ENCODE measurements around the gene NDRG2.
"Not testable (repeated sequence)": the region's sequence is repeated elsewhere in the genome, so short reads cannot be mapped to it uniquely, and the experiment has no call there.

Gene NDRG2

GRCh38 chr14:21003788-21004346, 21.0 kb downstream of the NDRG2 start:
- DNase-seq, result no peak

GRCh38 chr14:21001218-21001617, 23.6 kb downstream of the NDRG2 start:
- DNase-seq, result no peak

DNA sequence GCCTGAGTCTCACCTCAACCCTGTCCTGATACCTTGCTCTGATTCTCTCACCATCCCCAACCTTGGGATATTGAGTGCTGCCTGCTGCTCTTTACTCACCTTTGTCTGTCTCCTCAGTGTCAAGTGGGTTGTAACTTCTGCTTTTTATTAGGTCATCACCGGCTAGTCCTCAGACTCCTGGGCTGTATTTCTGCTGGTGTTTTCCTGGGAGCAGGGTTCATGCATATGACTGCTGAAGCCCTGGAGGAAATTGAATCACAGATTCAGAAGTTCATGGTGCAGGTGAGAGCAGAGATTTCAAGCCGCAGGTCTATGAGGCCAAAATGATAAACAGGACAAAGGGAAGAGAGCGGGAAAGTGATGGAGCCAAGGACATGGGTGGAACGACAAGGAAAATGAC, 25.3 kb downstream of the NDRG2 start:
- DNase-seq, result no peak

DNA sequence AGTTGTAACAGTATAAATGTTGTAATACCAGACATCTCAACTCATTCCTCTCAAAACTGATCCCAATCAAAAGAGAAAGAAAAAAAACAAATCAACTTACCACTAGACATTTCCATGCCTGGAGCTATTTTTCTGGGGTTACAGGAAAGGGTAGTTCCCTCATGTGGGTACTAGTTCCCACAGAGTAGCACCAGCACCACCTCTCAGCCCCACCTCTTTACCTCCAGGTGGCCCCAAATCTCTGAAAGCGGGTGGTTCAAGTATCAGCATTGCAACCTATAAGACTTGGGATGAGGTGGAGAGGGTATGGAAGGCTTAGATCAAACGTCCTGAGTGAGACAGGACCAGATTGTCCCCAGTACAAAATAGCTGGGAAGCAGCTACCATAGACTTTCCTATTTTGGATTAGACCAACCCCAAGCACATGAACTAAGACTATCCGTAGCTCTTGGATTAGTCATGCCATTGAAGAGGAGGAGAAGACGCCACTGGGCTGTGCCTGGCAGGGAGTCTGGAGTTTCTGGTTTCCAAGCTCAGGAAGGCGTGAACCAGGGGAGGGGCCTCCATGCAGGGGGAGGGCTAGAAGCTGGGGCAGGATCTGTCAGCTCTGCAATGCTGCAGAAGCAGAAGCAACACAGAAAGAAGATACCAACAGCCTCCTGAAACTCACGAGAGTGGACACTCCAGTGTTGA, 26.0 kb downstream of the NDRG2 start, which contains the start of gene SLC39A2:
Gene SLC39A2, plus strand, starts transcription at position 620 of the 693 bp plus-strand sequence. CDS start 154 bp downstream, outside the sequence.
- DNase-seq, result no peak

DNA sequence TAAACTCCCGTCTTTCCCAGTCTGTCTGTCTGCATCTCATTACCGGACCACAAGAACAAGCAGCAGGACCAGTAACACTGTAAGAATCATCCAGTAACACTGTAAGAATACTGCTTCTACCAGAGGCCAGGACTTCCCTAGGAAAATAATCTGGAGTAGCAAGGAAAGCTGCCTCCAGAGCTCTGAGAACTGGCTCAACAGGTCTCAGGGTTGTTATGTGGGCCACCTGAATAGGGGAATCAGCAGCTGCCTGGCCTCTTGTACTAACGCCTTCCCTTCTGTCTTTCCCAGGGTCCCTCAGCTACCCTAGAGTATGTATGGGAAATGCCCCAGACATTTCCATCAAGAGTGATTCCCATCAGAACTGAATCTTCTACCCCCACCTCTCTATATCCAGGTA, 26.7 kb downstream of the NDRG2 start:
- DNase-seq, result no peak

- no peak for DNase-seq
Observed at GRCh38 chr14:20997564-20997963, 27.3 kb downstream of the NDRG2 start.

DNA sequence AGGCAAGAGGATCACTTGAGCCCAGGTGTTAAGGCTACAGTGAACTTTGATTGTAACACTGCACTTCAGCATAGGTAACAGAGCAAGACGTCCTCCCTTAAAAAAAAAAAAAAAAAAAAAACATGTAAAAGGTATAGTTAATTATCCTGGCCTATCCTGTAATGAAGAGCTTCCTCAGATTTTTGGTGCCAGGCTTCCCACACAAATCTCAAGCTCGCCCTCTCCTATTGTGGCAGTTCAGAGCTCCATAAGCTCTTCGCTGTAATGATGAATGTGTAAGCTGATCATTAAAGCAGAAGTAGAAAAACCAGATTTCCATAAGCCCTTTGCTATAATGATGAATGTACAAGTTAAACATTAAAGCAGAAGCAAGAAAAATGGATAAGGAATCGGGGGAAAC, 27.7 kb downstream of the NDRG2 start:
- DNase-seq, result no peak

DNA sequence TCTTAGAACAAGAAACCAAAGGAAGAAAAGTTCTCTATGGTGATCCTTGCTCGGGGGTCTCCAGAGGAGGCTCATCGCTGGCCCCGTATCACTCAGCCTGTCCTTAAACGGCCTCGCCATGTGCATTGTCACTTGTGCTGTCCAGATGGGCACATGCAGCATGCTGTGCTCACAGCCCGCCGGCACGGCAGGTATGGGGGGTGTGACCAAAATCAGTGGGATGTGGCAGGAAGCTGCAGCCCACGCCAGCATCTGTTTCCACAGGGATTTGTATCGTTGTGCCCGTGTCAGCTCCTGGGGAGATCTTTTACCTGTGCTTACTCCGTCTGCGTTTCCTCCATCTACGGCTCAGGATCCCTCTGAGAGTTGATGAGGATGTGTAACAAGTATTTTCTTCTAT, 28.3 kb downstream of the NDRG2 start:
- DNase-seq, result no peak

DNA sequence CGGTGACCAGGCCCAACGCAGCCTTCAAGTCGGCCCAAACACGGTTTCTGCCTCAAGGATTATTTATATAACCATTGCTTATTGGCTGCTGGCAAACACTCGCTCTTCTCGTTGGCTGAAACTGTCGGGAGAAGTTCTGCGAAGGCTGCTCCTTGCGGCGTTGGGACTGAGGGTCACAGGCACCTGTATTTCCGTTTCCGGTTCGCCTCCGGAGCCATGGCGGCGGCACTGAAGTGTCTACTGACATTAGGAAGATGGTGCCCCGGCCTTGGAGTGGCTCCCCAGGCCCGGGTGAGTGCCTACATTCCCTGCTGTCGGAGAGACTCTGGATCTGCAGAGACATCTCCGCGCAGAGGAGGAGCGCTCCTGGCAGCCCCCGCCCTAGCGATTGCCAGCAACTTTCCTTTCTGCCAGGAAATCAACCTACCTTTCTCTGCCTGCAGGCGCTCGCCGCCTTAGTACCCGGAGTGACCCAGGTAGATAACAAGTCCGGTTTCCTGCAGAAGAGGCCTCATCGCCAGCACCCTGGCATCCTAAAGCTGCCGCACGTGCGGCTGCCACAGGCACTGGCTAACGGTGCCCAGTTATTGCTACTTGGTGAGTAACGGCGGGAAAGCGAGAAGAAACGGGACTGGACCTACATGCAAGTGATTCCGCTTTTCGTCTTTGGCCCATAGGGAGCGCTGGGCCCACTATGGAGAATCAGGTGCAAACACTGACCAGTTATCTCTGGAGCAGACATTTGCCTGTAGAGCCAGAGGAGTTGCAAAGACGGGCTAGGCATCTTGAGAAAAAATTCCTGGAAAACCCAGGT, 34.9 kb downstream of the NDRG2 start, which contains the start of gene METTL17:
Gene METTL17, plus strand, starts transcription at position 194 of the 814 bp plus-strand sequence. Its CDS starts 23 bp downstream, at position 217.
- DNase-seq, result peak; percentile 88 to 89

- no peak for DNase-seq
Observed at GRCh38 chr14:20989471-20989786, 35.4 kb downstream of the NDRG2 start.

DNA sequence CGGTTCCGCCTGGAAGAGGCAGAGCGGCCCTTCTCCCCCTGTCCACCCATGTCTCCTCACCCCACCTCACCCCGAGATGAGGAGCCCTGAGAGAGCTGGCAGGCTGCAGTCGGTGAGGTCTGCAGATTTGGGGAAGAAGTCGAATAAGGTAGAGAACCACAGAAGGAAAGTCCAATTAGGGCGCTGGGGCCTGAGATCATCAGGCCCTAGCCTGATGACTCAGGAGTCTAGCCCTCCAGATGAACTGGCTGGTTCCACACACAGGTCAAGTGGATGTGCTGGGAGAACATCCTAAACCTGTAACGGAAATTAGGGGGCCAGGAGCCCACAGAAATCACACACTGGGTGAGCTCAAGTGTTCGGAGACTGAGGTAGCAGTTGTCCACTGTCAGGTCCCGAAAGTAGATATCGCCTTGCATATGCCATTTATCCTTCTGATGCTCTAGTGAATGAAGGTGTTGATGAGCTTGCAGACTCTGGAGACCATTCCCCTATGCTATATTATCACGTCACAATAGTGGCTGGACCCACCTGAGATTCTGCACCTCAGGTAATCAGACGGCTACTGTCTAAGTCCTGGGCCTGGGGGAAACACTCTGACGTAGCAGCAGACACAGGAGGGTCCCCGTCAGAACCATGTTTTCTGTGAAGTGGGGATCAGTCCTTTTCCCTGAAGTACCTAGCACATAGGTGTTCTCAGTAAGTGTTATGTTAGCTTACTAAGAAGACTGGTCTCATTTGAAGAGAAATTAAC, 36.0 kb downstream of the NDRG2 start:
- DNase-seq, result no peak

DNA sequence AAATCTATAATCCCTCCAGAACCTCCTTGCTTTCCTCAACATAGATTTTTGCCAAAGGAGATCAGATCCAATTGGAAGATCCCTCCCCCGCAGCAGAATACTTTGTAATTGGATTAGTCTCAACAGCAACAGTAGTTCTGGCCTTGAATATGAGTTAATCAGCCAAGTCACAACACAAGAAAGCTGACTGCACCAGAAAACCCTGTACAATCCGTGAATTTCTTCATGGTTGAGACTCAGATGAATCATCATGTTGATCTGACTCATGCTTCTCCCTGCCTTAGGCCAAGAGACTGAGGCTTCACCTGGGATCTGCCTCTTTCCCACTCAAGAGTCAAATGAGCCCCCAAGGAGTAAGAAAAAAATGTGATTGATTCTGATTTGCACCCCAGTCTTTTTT, 38.0 kb downstream of the NDRG2 start:
- peak in 1 of 2 donors; percentile 10 for DNase-seq

GRCh38 chr14:20985650-20986049, 39.2 kb downstream of the NDRG2 start:
- not testable (repeated sequence) for DNase-seq

DNA sequence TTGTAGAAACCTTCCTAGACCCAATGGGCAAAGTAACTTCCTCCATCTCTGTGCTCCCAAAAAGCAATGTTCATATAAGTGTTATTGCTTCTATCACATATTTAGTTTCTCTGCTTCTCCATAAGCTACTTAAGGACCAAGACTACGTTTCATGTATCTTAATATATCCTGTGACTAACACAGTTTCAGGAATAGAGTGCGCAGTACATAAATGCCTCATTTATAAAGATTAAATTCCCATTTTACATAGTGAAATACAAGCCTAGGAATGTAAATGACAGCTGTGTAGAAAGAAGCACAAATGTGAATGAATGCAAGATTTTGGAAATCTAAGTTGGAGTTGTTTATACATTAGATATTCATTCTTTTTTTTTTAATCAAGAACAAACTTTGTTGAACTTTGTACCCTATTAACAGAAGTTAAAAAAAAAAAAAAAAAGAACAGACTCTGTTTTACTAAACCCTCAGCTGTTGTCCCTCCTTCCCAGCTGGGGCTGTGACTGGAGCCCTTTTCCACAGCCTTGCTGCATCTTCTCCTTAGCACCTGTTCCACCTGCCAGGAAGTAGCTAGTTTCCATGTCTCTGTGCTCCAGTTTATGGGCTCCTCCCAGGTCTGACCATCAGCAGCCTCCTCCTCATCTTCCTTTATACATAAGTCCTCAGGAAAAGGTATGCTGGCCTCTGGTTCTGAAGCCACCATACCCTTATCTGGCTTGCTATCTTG, 42.1 kb downstream of the NDRG2 start:
- DNase-seq, result no peak

DNA sequence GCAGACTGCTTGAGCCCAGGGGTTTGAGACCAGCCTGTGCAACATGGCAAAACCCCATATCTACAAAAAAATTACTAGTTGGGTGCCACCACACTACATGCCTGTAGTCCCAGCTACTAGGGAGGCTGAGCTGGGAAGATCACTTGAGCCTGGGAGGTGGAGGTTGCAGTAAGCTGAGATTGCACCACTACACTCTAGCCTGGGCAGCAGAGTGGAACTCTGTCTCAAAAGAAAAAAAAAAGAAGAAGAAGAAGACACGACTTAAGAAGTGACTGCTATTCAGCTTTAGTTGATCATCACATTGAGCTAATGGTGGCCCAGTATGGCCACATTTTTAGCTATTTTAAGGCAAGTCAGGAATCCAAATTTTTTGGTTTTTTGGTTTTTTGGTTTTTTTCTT, 44.0 kb downstream of the NDRG2 start:
- DNase-seq, result no peak

DNA sequence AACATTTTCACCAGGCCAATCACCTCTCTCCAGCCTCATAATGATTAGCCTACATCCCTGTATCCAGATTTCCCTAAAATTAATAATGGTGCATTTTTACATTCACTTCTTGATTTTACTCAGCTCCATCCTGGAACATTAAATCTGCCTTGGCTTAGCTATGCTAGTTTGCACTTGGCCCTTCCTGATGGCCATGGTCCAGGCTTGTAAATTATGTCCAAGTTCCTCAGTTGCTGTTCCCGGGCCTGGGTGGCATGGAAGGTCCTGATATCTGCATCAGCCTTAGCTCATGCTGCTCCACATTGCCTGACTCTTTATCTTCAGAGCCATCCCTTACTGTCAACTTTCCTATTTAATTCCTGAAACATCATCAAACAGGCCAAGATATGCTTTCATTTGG, 46.2 kb downstream of the NDRG2 start:
- DNase-seq, result no peak

GRCh38 chr14:20976291-20976690, 48.6 kb downstream of the NDRG2 start:
- DNase-seq, result no peak

- no peak for DNase-seq
Observed at GRCh38 chr14:20973501-20973900, 51.4 kb downstream of the NDRG2 start.

DNA sequence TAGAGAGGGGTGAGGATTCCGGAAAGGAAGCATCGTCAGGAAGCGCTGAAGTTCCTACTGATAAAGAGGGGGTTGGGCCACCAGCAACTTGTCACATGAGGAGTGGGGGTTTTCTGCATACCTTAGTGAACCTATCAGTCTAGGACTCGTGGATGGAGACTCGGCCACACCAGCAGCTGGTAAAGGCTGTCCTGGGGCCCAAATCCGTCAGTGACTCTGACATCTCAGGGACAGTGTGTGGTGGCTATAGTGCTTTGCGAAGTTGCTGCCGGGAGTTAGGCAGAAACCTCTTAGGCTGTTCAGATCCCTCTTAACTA, 53.2 kb downstream of the NDRG2 start:
- no peak for DNase-seq

DNA sequence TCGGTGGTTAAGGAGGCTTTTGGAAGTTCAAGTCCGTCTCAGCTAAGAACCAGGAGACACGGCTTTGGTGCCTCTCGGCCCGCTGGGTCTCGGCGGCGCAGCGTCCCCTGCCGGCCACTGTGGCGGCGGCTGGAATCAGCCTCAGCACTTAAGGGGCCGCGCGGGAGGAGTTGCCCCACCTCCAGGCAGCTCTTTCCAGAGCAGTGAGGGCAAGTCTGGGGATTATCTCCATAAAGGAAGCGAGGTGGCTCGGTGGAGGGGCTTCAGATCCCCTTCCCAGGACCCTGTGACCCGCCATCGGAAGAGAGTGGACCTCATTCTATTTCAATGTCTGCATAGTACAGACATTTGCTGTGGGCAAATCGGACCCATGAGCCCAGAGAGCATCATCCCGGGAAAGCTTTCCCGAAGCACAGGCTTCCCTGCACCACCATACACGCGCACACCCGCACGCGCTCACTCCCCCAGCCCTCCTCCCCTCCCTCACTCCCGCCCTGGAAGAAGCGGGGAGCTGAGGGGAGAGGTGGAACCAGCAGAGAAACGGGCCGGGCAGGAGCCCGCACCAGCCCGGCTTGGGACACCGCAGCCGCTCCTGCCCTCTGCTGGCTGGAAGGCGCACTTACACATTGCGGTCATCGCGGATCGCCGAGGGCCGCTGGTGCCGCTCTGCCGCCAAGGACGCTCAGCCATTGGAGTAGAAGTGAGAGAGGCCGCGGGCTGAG, 53.7 kb downstream of the NDRG2 start:
- peak; percentile 80 to 82 for DNase-seq

DNA sequence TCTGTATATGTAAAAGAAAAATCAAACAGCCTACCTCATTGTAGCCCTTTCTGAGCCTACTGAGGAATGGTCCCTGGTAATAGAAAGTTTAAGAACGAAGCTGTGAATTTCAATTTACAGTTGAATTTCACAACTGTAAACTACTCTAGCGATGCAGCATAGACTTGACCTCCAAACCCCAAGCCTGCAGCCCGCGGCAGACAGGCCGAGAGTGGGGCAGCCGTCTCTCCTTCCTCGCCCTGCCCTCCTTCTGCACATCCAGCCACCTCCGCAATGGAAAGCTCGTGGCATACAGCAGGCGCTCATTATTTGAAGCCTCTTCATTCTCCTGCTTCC, 54.2 kb downstream of the NDRG2 start:
- no peak for DNase-seq

- no peak for DNase-seq
Observed at GRCh38 chr14:20969336-20969735, 55.5 kb downstream of the NDRG2 start.
